GM12878 (cell line): ENCODE results near the gene ADAMTS4. TPM values are rescaled to one million over a fixed set of nuclear protein-coding genes. Genes with fewer than 3 reads are reported as not detected.

Source experiments
- ATAC-seq: fragments of 200-7000 bp; cut with Tn5 transposase; 3 replicates; pipeline ENCODE4 v1.9.1; 2020; ENCODE audit warnings: mild to moderate bottlenecking, moderate library complexity
- BruUV-seq: library from RNA; stranded (reverse); fragments of 400-500 nt; replicated peaks from 2 replicates; lab custom pipeline; 2021; lab: Mats Ljungman, UMichigan
- CTCF ChIA-PET: fragments of 300-600 bp; sonication (Branson Sonifier 250); formaldehyde crosslinking; extraction: SDS; loops from one replicate; lab custom pipeline; 2021; ENCODE audit warnings: inconsistent platforms; lab: Yijun Ruan, JAX
- POLR2A ChIA-PET: fragments of 350-600 bp; formaldehyde crosslinking; extraction: SDS; loops from one replicate; lab custom pipeline; 2021; ENCODE audit warnings: inconsistent platforms; lab: Charles Lee
- RAD21 ChIA-PET: fragments of 300-600 bp; sonication (Branson Sonifier 250); formaldehyde crosslinking; loops from one replicate; lab custom pipeline; 2023; ENCODE audit warnings: antibody characterized with exemption; ENCODE audit not compliant: unreplicated experiment; lab: Charles Lee
- SMC1A ChIA-PET: fragments of 300-600 bp; sonication (Branson Sonifier 250); formaldehyde crosslinking; loops from one replicate; lab custom pipeline; 2023; ENCODE audit not compliant: unreplicated experiment, uncharacterized antibody; lab: Charles Lee
- DNase-seq: peaks from one replicate; pipeline ENCODE4 v3.0.0-alpha.2; 2011; ENCODE audit warnings: low read depth, low spot score
- FAIRE-seq: peaks from 3 replicates; lab custom pipeline; 2011; peaks lifted over from hg19 to GRCh38; lab: Jason Lieb, UNC
- H2AFZ ChIP-seq: 2 replicates; pipeline ENCODE4 v1.6.0; 2011; ENCODE audit warnings: low read depth, low read length, control low read depth; ENCODE audit not compliant: control insufficient read depth
- H3K27ac ChIP-seq: 2 replicates; pipeline ENCODE4 v1.5.1; 2011; ENCODE audit warnings: control low read depth; ENCODE audit not compliant: control insufficient read depth, insufficient read depth
- H3K27me3 ChIP-seq, 2 experiments: replicated peaks in 1 of 2; 2 replicates each; pipeline versions ENCODE4 v1.6.0 to v1.6.1; 2011; ENCODE audit warnings: low read length in 1 of 2; ENCODE audit not compliant: control insufficient read depth in 2 of 2, insufficient read depth in 2 of 2
- H3K36me3 ChIP-seq, 2 experiments: 2 replicates each; pipeline ENCODE4 v1.5.1; 2011; ENCODE audit warnings: low read length in 1 of 2; ENCODE audit not compliant: control insufficient read depth in 2 of 2, insufficient read depth in 2 of 2
- H3K4me1 ChIP-seq: 2 replicates; pipeline ENCODE4 v1.6.1; 2011; ENCODE audit warnings: mild to moderate bottlenecking, low read length, moderate library complexity, mixed read lengths; ENCODE audit not compliant: control insufficient read depth, insufficient read depth
- H3K4me2 ChIP-seq: 2 replicates; pipeline ENCODE4 v1.6.0; 2011; ENCODE audit warnings: control low read depth; ENCODE audit not compliant: control insufficient read depth, insufficient read depth
- H3K4me3 ChIP-seq: fragments of 200-600 bp; sonication (generic); 2 replicates; pipeline ENCODE4 v1.5.1; 2016
- H3K79me2 ChIP-seq: 2 replicates; pipeline ENCODE4 v1.6.0; 2011; ENCODE audit warnings: low read length; ENCODE audit not compliant: control insufficient read depth, insufficient read depth
- H3K9ac ChIP-seq: 2 replicates; pipeline ENCODE4 v1.8.0; 2011; ENCODE audit warnings: low read length, control low read depth, mixed read lengths; ENCODE audit not compliant: control insufficient read depth, insufficient read depth
- H3K9me3 ChIP-seq: replicated peaks from 3 replicates; pipeline ENCODE4 v1.5.1; 2011; ENCODE audit warnings: mild to moderate bottlenecking, low read length; ENCODE audit not compliant: control insufficient read depth, insufficient read depth
- H4K20me1 ChIP-seq: 2 replicates; pipeline ENCODE4 v1.6.0; 2011; ENCODE audit not compliant: control insufficient read depth, insufficient read depth
- ATF2 ChIP-seq: IDR thresholded peaks from 2 replicates; pipeline ENCODE4 v1.6.1; 2012; ENCODE audit warnings: low read length, inconsistent platforms
- CHD2 ChIP-seq: IDR thresholded peaks from 2 replicates; pipeline ENCODE4 v1.6.1; 2011; ENCODE audit warnings: low read depth, low read length, improper control_type of control experiment, borderline replicate concordance
- CREB1 ChIP-seq: IDR thresholded peaks from 2 replicates; pipeline ENCODE4 v1.6.1; 2012; ENCODE audit warnings: low read depth, mild to moderate bottlenecking, inconsistent platforms
- GATAD2B ChIP-seq: fragments of 450-650 bp; conservative IDR thresholded peaks from 2 replicates; pipeline ENCODE4 v1.6.1; 2017; ENCODE audit warnings: low read depth, mild to moderate bottlenecking, moderate library complexity
- IRF5 ChIP-seq: fragments of 450-650 bp; IDR thresholded peaks from 2 replicates; pipeline ENCODE4 v1.6.1; 2017; ENCODE audit warnings: borderline replicate concordance
- NKRF ChIP-seq: fragments of 450-650 bp; conservative IDR thresholded peaks from 2 replicates; pipeline ENCODE4 v1.6.1; 2017; ENCODE audit warnings: mild to moderate bottlenecking, moderate library complexity
- RCOR1 ChIP-seq: conservative IDR thresholded peaks from 2 replicates; pipeline ENCODE4 v1.6.1; 2012; ENCODE audit warnings: low read depth, low read length, improper control_type of control experiment
- SIN3A ChIP-seq: IDR thresholded peaks from 2 replicates; pipeline ENCODE4 v1.6.1; 2012; ENCODE audit warnings: low read depth, low read length, improper control_type of control experiment
- USF1 ChIP-seq: IDR thresholded peaks from 2 replicates; pipeline ENCODE4 v1.6.1; 2011; ENCODE audit warnings: borderline replicate concordance, low read depth, mild to moderate bottlenecking, moderate library complexity, mixed read lengths, low read length; ENCODE audit not compliant: insufficient read depth; ENCODE audit errors: extremely low read length
- ZNF622 ChIP-seq: fragments of 450-650 bp; IDR thresholded peaks from 2 replicates; pipeline ENCODE4 v1.6.1; 2017; ENCODE audit warnings: mild to moderate bottlenecking, inconsistent platforms
- WGBS: methylation state at CpG from one replicate; pipeline ENCODE4 v1.1.6; 2016; ENCODE audit warnings: low lambda C conversion rate; ENCODE audit not compliant: insufficient replicate concordance, insufficient coverage; ENCODE audit errors: missing lambda C conversion rate; 5-methylcytosine and 5-hydroxymethylcytosine counted together
- in situ Hi-C: fragments of 300-500 bp; cut with MboI; formaldehyde crosslinking; loops from 9 replicates; pipeline ENCODE4 v1.14.3; 2018; ENCODE audit warnings: mixed read lengths
- intact Hi-C: fragments of 100-400 bp; cut with micrococcal nuclease; formaldehyde crosslinking; loops from one replicate; pipeline ENCODE4 v1.14.2; 2022; ENCODE audit not compliant: unreplicated experiment
- polyA plus RNA-seq, 11 experiments: library from polyadenylated mRNA; depleted of rRNA in 4 of 11; unstranded in 6 of 11; stranded (reverse) in 5 of 11; fragments of >200 nt; fragmentation: Nextera tagmentation in 4 of 11; fragmentation: Illumina TruSeq in 1 of 11; extraction: Ambion mirVana in 4 of 11; extraction: Trizol in 1 of 11; gene quantifications; 1 replicate in 1 of 11; 2 replicates in 10 of 11; pipeline versions ENCODE4 v1.2.1 to v1.2.3, GENCODE V29; 2011 to 2016; ENCODE audit warnings: inconsistent platforms in 2 of 11, missing spikeins in 2 of 11, low read depth in 1 of 11
- total RNA-seq, 4 experiments: library from RNA; depleted of rRNA in 3 of 4; stranded (reverse); fragments of >200 nt in 3 of 4; fragmentation: Illumina TruSeq in 1 of 4; extraction: Trizol in 1 of 4; gene quantifications; 2 replicates each; pipeline versions ENCODE4 v1.2.1 to v1.2.3, GENCODE V29; 2013 to 2021

The ADAMTS4 gene
- total and polyA plus RNA-seq, 10 of the 15 experiments (the other 5 are each of a cell fraction or from before 2014, with no cell fraction given) = 0.01 to 0.13 (median 0.05) TPM; not detected in 2

GRCh38 chr1:161172776-161173376, 26.0 kb downstream of the ADAMTS4 start (continued):
- no peak for TF ChIP-seq IRF5
- TF ChIP-seq, all 136 proteins: peak for 0

- RAD21 ChIA-PET = no interaction called here
- BruUV-seq = no TSS peak
- TF ChIP-seq ZNF622 = no peak
- no peak for TF ChIP-seq ATF2
- no peak for TF ChIP-seq CREB1
- TF ChIP-seq USF1 = no peak
- TF ChIP-seq GATAD2B = no peak
- no peak for TF ChIP-seq CHD2
- no peak for TF ChIP-seq NKRF
- TF ChIP-seq RCOR1 = no peak
- no peak for TF ChIP-seq SIN3A
These were observed 26.5 kb downstream of the ADAMTS4 start for GRCh38 chr1:161172349-161172748.

More at GRCh38 chr1:161172349-161172748, 26.5 kb downstream of the ADAMTS4 start:
- 50% methylated on average over 1 of the region's 1 CpG for WGBS
- no peak overlapping the region for H3K9ac ChIP-seq
- no peaks in the 10 kb centered on the region for H3K27me3 ChIP-seq
- intact Hi-C loops = no loop called here
- H2AFZ ChIP-seq = no peak overlapping the region
- no peak overlapping the region for H3K4me3 ChIP-seq
- H3K27ac ChIP-seq = no peak overlapping the region
- DNase-seq = no peak
- FAIRE-seq = no peak
- H4K20me1 ChIP-seq = no peaks in the 10 kb centered on the region
- H3K4me1 ChIP-seq = peaks cover 15% of the 10 kb centered on the region
- H3K4me2 ChIP-seq = no peak overlapping the region
- ATAC-seq = no peak
- in situ Hi-C loops = no loop called here
- ChIA-PET CTCF (interaction anchor here (0.5 to 0.6 kb wide), 2 partner anchors 128 to 393 kb away, joined by 3 to 4 read pairs; no protein-coding TSS in a partner anchor), SMC1A (interaction anchor here (0.9 kb wide), 1 partner anchor 210 kb away, joined by 3 read pairs; no protein-coding TSS in a partner anchor), POLR2A (no interaction called here)
- peaks cover 17 to 30% of the 10 kb centered on the region in 2 experiments for H3K36me3 ChIP-seq
- peaks cover 23% of the 10 kb centered on the region for H3K79me2 ChIP-seq
- H3K9me3 ChIP-seq = no peaks in the 10 kb centered on the region
